RWPE1 (cell line): ENCODE measurements around the gene GPR180.

Experiments used
- CTCF ChIA-PET: fragments of 350-600 bp; sonication (Branson Sonifier 250); formaldehyde crosslinking; extraction: SDS; loops from one replicate; lab custom pipeline; 2021; lab: Yijun Ruan, JAX
- POLR2A ChIA-PET: fragments of 400-600 bp; formaldehyde crosslinking; extraction: SDS; loops from one replicate; lab custom pipeline; 2020; ENCODE audit warnings: antibody characterized with exemption; ENCODE audit not compliant: low non-redundant PET; lab: Yijun Ruan, JAX
- DNase-seq: peaks from one replicate; pipeline ENCODE4 v3.0.0; 2012; ENCODE audit warnings: low spot score
- H3K27ac ChIP-seq: fragments of 450-650 bp; 2 replicates; pipeline ENCODE4 v1.5.1; 2017
- CTCF ChIP-seq: fragments of 450-650 bp; conservative IDR thresholded peaks from 2 replicates; pipeline ENCODE4 v1.5.1; 2017; ENCODE audit warnings: low read depth, mild to moderate bottlenecking

The GPR180 gene

GRCh38 chr13:94569615-94570014, 32.0 kb upstream of the GPR180 start:
- no peak for TF ChIP-seq CTCF
- H3K27ac ChIP-seq = no peak overlapping the region
- ChIA-PET CTCF (no interaction called here), POLR2A (no interaction called here)
- DNase-seq = no peak

- CTCF ChIA-PET = interaction anchor here (0.6 kb wide), 1 partner anchor 85 kb away, joined by 4 read pairs; no protein-coding TSS in a partner anchor
- no peak overlapping the region for H3K27ac ChIP-seq
- TF ChIP-seq CTCF = no peak
- POLR2A ChIA-PET = no interaction called here
- no peak for DNase-seq
These were observed 22.6 kb upstream of the GPR180 start for GRCh38 chr13:94579063-94579462.

GRCh38 chr13:94583926-94584325, 17.7 kb upstream of the GPR180 start:
- H3K27ac ChIP-seq = no peak overlapping the region
- no peak for DNase-seq
- POLR2A ChIA-PET = no interaction called here
- CTCF ChIA-PET = no interaction called here
- TF ChIP-seq CTCF = no peak

DNA sequence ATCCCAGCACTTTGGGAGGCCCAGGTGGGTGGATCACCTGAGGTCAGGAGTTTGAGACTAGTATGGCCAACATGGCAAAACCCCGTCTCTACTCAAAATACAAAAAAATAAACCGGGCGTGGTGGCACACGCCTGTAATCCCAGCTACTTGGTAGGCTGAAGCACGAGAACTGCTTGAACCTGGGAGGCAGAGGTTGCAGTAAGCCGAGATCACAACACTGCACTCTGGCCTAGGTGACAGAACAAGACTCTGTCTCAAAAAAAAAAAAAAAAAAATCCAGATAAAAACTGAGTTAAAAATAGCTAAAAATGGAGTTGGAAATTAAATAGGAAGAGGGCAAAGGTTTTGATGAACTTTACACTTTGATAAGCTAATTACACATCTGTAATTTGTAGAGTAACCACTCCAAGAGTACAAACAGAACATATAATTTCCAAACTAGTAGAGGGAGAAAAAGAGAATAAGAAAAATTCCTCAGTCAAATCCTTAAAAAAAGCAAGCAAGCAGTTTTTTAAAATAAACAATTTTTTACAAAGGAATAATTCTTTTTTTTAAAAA, 16.0 kb upstream of the GPR180 start:
- ChIA-PET CTCF (interaction anchor here (0.6 kb wide), 1 partner anchor 1069 kb away, joined by 3 read pairs; no protein-coding TSS in a partner anchor), POLR2A (no interaction called here)
- H3K27ac ChIP-seq = no peak overlapping the region
- no peak for DNase-seq
- no peak for TF ChIP-seq CTCF

GRCh38 chr13:94586371-94586770, 15.3 kb upstream of the GPR180 start:
- H3K27ac ChIP-seq = no peak overlapping the region
- DNase-seq = no peak
- POLR2A ChIA-PET = no interaction called here
- CTCF ChIA-PET = no interaction called here
- no peak for TF ChIP-seq CTCF

- ChIA-PET CTCF (interaction anchor here (0.6 kb wide), 1 partner anchor 14 kb away, joined by 3 read pairs; no protein-coding TSS in a partner anchor), POLR2A (no interaction called here)
- TF ChIP-seq CTCF = no peak
- no peak for DNase-seq
- no peak overlapping the region for H3K27ac ChIP-seq
These were observed 13.1 kb upstream of the GPR180 start for GRCh38 chr13:94588541-94588940.
